HFFc6 (cell line): ENCODE measurements around the gene TUBA4B. TPM values are rescaled to one million over a fixed set of nuclear protein-coding genes. Genes with fewer than 3 reads are reported as not detected.
A peak's percentile ranks its signal among the peaks of the same experiment; 100 is the strongest.

Experiments used
- DNase-seq: peaks from one replicate; pipeline ENCODE4 v3.0.0-alpha.2; 2018
- H3K27ac Mint-ChIP-seq: 2 replicates; pipeline ENCODE4 v1.8.0; 2020; ENCODE audit warnings: mild to moderate bottlenecking, mixed read lengths
- H3K27me3 Mint-ChIP-seq: 2 replicates; pipeline ENCODE4 v1.8.0; 2021; ENCODE audit warnings: mild to moderate bottlenecking, moderate library complexity, mixed read lengths; ENCODE audit not compliant: insufficient read depth
- H3K36me3 Mint-ChIP-seq: 2 replicates; pipeline ENCODE4 v1.8.0; 2021; ENCODE audit warnings: low read depth, mixed read lengths
- H3K4me1 Mint-ChIP-seq: 2 replicates; pipeline ENCODE4 v1.8.0; 2020; ENCODE audit warnings: low read depth, mixed read lengths
- H3K4me3 Mint-ChIP-seq: 2 replicates; pipeline ENCODE4 v1.8.0; 2020; ENCODE audit warnings: mild to moderate bottlenecking, moderate library complexity, mixed read lengths
- H3K9me3 Mint-ChIP-seq: 2 replicates; pipeline ENCODE4 v1.8.0; 2020; ENCODE audit warnings: mild to moderate bottlenecking, mixed read lengths
- CTCF ChIP-seq: fragments of 200-600 bp; sonication (generic); IDR thresholded peaks from 2 replicates; pipeline ENCODE4 v1.5.0; 2021; ENCODE audit warnings: antibody characterized with exemption, mild to moderate bottlenecking
- total RNA-seq, 6 experiments: library from RNA; stranded (reverse); fragmentation: NEBNext Ultra II Directional; extraction: Animal tissue kit (Norgen Biotek cat#: 25700); gene quantifications; 2 replicates in 1 of 6; 3 replicates in 5 of 6; pipeline ENCODE4 v1.2.3, GENCODE V29; 2021

The TUBA4B gene
- total RNA-seq, 6 experiments from 2014 or later: not detected

DNA sequence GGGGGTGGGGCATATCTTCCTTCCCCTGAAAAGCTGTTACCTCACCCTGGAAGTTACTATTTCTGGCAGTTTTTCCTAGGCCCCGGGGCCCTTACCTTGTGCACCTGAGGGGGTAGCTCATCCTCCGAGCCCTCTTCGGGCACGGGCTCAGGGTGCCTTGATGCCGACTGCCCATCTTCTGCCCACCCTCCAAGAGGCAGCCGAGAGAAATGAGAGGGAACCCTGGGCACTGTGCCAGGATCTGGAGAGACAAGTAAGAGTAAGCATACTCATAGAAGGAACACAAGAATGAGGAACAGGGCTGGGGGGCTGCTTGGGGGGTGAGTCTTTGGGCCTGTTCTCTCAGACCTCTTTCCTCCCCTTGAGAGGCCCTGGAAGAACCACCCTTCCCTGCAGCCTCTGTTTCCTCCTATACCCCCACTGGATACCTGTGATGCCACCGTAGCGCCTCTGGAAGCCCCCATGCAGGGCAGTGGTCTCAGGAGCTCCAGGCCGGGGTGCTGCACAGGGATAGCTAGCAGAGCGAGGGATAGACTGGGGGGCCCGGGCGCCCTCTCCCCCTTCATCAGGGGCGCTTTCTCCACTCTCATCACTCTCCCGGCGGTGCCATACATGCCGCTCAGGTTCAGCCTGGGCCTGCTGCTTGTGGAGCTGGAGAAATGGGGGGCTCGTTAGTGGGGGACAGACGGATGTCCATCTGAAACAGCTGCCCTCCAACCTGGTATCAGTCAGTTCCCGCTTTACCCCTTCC lies 32.2 kb upstream of the TUBA4B start:
- Mint-ChIP-seq H3K36me3 (peaks cover 4% of the 10 kb centered on the region), H3K4me3 (no peak overlapping the region)

DNA sequence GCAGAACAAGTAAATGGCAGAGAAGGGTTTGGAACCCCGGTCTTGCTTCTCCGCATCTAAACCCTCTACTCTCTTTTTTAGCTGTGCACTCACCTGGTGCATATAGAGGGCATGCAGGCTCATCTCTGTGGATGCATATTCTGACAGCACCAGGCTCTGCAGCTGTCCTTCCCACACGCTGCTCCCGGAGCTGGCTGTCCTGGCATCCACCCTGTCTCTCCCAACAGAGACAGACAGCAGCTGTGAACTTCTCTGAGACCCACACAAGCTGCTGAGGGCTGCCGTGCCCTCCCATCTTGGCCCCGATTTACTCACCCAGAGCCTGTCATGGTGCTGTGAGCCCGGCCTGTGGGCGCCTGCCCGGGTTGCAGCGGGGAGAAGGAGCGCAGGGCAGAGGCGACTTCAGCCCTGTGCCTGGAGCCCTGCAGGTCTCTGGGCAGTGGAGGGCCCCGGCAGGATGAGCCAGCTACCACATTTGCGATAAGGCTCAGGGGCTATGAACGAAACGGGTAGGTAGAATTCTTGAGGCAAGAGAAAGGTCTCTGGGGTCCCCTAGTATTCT lies 31.0 kb upstream of the TUBA4B start:
- no peak overlapping the region for H3K4me3 Mint-ChIP-seq
- no peaks in the 10 kb centered on the region for H3K9me3 Mint-ChIP-seq
- no peak for TF ChIP-seq CTCF
- DNase-seq: no peak
- H3K27me3 Mint-ChIP-seq: no peaks in the 10 kb centered on the region; the same call in 1 of the 2 replicates
- H3K27ac Mint-ChIP-seq: no peak overlapping the region
- H3K36me3 Mint-ChIP-seq: peaks cover 9% of the 10 kb centered on the region
- H3K4me1 Mint-ChIP-seq: peaks cover 19% of the 10 kb centered on the region

More for the DNA sequence above, 32.2 kb upstream of the TUBA4B start:
- Mint-ChIP-seq H3K4me1 (peaks cover 24% of the 10 kb centered on the region), H3K9me3 (no peaks in the 10 kb centered on the region), H3K27ac (no peak overlapping the region), H3K27me3 (no peaks in the 10 kb centered on the region; the same call in none of the 2 replicates)
- no peak for DNase-seq
- TF ChIP-seq CTCF: no peak

DNA sequence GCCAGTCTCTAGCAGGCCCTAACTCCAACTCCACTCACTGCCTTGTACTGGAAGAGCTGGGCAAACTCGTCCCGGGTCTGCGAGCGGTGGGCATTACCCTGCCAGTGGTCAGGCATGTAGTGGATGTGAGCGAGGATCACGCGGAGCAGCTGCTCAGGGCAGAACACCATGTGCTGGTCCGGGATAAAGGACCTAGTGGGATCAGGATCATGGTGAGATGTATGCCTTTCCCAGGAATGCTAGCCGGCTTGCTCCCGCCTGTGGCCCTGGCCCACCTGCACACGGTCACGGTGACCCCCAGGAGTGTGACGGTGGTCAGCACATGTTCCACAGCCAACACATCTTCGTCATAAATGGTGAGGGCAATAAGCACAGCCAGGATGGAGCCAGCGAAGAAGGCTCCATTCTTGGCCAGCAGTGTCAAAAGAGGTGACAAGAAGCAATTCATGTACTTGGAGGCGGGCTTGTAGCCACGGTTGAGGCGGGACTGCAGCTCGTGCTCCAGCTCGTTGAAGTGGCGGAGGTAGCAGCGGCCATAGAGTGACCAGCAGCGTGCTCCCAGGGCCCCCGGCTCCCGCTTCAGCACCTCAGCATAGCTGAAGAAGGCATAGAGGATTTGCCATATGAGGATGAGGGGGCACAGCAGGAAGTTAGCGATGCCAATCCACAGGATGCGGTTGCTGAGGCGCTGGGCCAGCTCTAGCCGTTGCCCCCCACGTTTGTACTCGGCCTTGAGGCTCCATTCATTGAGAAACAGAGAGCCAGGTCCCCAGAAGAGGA lies 29.0 kb upstream of the TUBA4B start:
- peaks cover 9% of the 10 kb centered on the region for H3K36me3 Mint-ChIP-seq
- no peaks in the 10 kb centered on the region for H3K9me3 Mint-ChIP-seq
- no peak overlapping the region for H3K27ac Mint-ChIP-seq
- TF ChIP-seq CTCF: no peak
- no peaks in the 10 kb centered on the region for H3K27me3 Mint-ChIP-seq
- DNase-seq: no peak
- H3K4me3 Mint-ChIP-seq: no peak overlapping the region; the same call in 1 of the 2 replicates
- peaks cover 23% of the 10 kb centered on the region for H3K4me1 Mint-ChIP-seq

DNA sequence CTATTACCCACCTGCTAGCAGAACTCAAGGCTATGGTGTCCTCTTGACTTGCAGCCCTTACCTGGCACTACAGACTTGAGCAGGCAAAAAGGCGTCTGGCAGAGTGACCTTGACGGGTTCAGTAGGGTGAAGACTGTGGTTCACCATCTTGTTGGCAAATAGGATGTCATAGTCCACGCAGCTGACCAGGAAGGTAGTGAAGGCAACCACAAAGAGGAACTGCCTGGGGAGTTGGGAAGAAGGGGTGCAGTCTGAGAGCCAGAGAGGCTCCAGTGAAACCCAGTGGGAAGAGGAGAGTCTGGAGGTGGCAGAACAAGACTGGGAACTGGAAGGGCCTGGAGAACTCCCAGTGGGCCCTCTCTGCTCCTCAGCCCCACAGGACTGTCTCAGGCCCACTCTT lies 27.7 kb upstream of the TUBA4B start:
- no peak for TF ChIP-seq CTCF
- Mint-ChIP-seq H3K27ac (no peak overlapping the region), H3K36me3 (peaks cover 9% of the 10 kb centered on the region)

DNA sequence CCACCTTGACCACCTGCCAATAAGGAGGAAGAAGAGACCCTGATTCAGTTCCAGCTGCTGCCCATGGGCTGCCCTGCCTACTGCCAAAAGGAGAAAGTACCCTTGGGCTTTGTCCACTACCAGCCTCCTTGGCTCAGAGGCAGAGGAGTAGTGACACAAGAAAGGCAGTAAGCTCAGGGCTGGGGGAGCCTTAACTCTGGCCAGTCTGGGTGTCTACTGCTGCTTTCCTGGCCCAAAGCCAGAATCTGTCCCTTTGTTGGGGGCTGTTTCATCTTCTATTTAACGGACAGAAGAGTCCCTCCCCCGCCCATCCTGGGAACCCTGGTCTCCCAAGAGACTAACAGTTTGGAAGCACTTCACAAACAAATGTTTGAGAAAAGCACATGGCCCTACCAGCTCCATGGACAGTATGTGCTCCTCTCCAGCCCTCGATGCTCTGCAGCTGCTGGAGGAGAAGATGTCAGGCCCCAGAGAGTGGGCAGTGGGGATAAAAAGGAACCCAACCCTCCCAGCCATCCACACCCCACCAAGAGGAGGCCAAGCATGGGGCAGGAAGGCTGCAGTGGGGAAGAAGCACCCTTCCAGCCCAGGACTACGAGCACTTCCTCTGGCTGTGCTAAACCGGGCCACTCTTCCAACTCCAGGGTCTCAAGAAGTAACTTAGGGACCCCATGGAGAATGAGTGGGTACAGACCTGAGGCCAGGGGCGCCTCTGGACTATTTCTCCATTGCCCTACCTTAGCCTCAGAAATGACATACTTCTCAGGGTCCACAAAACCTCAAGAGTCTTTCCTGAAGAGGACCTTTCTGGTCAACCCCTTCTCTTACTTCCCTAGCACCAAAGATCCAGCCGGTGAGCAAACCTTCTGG lies 24.8 kb upstream of the TUBA4B start:
- H3K27me3 Mint-ChIP-seq: no peaks in the 10 kb centered on the region
- no peaks in the 10 kb centered on the region for H3K9me3 Mint-ChIP-seq
- peaks cover 8% of the 10 kb centered on the region for H3K36me3 Mint-ChIP-seq
- TF ChIP-seq CTCF: no peak
- H3K4me3 Mint-ChIP-seq: peak overlapping the region; percentile 96
- peaks cover 25% of the 10 kb centered on the region for H3K4me1 Mint-ChIP-seq
- H3K27ac Mint-ChIP-seq: peak overlapping the region; percentile 45
- DNase-seq: no peak

More for the DNA sequence above, 27.7 kb upstream of the TUBA4B start:
- no peak overlapping the region for H3K4me3 Mint-ChIP-seq
- no peaks in the 10 kb centered on the region for H3K27me3 Mint-ChIP-seq
- no peak for DNase-seq
- H3K9me3 Mint-ChIP-seq: no peaks in the 10 kb centered on the region
- peaks cover 18% of the 10 kb centered on the region for H3K4me1 Mint-ChIP-seq
